HG03060 (cell line): ENCODE data around the gene HDAC10.

Experiments used
- ATAC-seq: cut with Tn5 transposase; IDR thresholded peaks from one replicate; pipeline ENCODE4 v1.9.1; 2021; ENCODE audit warnings: low read depth, moderate number of reproducible peaks; ENCODE audit not compliant: unreplicated experiment

HDAC10 gene

DNA sequence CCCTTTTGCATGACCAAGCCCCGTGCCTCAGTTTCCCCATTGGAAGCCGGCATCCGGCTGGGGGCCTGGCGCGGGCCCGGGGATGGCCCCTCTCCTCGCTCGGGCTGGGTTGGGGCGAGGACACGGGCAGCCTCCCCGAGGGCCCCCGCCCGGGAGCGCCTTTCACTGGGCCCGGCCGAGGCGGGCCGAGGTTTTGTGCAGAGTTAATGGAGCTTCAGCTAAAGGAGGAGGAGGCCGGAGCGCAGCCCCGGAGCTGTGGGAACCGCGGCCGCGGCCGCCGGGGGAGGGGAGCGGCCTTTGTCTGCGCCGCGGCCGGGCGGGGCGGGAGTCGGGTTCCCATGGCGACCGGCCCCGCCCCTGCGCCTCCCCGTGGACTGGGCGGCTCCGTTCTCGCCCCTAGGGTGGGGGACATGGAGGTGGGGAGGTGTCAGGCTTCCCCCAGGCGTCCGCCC, 20.5 kb upstream of the HDAC10 start:
- ATAC-seq: no peak

DNA sequence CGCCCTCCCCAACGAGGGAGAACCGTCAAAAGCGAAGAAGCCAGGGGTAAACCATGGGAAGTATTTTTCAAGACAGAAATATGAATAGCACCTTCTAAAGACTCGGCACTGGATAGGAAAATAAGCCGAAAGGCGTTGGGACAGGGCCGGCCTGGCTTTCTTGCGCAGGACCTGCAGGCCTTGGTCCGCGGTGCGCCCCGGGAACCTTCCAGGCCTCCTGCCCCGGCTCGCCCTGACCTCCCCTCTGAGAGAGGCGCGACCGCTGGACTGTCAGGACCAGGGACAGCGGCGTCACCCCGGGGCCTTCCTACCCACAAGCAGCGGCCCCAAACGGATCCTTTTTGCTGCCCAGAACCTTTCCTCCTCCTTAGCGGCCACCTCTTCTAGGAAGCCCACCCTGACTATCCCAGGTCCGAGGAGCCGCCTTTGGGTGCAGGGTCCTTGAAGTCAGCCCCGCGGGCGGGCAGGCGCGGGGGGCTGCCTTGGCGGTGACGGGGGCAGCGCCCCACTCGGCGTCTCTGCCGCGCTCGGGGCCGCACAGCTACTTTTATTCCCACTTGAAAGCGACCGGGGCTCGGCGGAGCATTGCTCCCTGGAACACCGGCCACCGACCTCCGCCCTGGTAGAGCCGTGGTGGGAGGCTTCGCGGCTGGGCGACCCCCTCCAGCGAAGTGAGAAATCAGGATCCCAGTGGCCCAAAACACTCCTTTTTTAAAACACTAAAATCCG, 19.8 kb upstream of the HDAC10 start:
- ATAC-seq: no peak

DNA sequence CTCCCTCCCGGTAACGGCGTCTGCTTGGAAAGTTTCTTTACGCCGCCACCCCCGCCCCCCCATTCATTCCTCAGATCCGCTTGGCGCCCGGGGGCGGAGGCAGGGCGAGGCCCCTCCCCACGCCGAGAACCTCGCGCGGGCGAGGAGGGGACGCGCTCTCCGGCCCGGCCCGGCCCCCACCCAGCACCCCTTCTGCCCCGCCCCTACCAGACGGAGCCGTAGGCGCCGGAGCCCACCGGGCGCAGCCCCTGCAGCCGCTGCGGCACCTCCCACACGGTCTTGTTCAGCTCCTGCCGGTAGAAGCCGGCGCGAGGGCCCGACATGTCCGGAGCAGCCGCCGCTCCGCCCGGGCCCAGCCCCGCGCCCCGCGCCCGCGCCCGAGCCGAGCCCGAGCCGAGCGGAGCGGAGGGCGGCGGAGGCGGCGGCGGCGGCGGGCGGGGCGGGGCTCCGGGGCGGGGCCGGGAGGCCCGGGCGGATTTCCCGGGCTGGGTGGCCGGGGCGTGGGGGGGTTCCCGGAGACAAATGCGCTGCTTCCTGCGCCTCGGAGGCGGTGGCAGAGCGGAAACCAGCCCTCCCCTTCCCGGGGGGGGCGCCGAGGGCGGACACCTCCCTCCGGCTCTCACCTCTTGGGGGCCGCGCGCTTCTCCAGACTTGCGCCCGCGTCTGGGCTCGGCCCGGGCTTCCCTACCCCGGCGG, 19.1 kb upstream of the HDAC10 start, which contains the start of gene MAPK11:
Gene MAPK11, minus strand, starts transcription at position 411 of the 696 bp plus-strand sequence. Its CDS starts 88 bp downstream, at position 323.
- no peak for ATAC-seq

DNA sequence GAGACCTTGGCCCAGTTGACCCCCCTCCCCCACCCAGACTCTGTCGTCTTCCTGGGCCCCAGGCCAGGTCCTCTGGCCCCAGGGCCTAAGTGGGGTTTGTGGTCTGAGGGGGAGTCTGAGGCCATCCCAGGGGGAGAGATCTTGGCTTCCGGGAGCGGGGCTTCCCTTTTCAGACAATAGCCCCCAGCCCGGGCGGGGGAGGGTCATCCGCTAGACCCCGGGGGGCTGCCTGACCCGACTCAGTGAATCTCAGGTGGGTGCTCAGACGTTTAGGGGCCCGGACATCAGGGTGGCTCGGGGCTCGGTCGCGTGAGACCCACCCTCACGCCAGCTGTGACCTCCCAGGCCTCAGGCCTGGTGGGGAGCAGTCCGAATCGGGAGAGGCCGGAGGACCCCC, 18.5 kb upstream of the HDAC10 start:
- no peak for ATAC-seq

DNA sequence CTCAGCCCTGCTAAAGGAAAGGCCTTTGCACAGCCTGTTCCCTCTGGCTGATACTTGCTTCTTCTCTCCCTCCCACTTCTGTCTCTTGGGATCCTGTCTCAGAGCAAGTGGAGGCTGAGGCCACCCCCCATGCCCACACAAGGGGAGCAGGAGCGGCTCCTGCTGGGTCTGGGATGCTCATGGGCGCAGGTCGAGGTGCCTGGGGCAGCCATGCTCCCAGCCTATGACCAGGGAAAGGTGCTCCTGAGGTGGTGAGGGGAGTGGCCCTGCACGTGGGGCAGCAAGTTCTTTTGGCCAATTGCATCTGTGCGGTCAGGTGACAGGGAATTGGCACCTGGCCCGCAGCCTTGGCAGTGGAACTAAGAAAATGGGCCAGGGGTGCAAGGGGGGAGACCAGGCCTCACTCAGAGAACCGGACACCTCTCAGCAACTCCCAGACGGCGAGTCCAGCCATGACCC, 17.6 kb upstream of the HDAC10 start:
- ATAC-seq: no peak

DNA sequence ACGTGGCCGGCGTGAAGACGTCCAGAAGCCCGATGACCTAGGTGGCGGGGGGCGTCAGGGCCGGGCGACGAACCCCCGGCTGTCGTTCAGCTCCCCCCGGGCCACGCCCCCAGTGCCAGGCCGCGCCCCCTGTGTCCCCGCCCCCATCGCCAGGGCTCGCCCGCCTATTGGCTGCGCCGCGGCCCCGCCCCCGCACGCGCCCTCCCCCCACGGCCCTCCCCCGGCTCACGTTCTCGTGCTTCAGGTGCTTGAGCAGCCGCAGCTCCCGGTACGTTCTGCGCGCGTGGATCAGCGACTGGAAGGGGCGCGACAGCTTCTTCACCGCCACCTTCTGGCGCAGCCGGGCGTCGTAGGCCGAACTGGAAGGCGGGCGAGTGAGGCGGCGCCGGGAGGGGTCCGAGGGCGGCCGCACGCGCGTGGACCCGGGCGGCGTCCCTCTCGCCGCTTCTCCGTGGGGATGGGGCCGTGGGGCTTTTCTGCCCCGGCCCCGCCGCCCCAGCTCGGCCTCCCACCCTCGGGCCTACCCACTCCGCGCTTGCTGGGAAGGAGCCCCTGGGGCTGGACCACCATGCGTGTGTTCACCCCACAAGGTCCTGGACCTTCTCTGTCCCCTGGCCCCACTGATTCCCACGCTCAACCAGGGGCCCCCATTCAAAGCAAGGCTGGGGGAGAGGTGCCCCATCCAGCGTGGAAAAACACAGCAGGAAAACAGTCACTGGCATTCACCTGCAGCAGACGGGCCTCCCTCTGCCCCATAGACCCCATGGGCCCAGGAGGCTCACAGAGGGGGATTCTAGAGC, 16.7 kb upstream of the HDAC10 start:
- ATAC-seq: no peak

DNA sequence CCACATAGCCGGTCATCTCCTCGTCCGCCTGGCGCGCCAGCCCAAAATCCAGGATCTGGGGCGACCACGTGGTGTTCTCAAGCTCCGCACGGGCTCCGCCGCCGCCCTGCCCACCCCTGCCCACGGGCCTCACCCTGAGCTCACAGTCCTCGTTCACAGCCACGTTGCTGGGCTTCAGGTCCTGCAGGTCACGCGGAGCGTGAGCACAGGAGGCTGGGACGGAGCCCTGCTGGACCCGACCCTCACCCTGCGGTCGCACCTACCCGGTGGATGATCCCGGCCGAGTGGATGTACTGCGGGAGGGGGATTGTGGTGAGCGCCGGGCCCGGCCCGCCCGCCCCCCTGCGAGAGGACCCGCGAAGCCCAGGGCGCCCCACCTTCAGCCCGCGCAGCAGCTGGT, 15.9 kb upstream of the HDAC10 start:
- no peak for ATAC-seq

DNA sequence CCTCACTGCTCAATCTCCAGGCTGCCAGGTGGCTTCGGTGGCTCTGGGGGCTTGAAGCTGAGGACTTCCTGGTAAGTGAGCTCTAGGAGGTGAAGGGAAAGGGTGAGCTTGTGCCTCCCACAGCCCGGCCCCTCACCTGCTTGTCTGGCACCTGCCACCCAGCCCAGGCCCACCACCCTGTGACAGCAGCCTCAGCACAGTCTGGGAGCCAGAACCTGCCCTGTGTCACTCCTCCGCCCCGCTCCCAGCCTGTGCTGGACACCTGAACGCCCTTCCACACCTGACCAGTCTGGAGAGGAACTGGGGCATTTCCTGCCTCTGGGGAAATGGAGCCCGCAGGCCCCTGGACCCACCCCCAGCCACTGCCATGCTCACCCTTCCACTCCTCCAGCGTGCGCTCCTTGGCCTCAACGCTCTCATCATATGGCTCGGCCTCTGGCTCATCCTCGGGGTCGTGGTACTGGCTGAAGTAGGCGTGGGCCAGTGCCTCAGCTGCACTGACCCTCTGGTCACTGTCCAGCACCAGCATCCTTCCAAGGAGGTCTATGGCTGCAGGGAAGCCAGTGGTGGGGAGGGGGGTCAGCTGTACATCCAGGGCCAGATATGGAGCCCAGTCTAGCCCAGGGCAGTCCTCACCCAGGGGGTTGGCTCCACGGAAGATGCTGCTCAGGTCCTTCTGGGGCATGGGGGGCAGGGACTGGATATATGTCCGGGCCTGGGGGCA, 14.0 kb upstream of the HDAC10 start:
- ATAC-seq: no peak

DNA sequence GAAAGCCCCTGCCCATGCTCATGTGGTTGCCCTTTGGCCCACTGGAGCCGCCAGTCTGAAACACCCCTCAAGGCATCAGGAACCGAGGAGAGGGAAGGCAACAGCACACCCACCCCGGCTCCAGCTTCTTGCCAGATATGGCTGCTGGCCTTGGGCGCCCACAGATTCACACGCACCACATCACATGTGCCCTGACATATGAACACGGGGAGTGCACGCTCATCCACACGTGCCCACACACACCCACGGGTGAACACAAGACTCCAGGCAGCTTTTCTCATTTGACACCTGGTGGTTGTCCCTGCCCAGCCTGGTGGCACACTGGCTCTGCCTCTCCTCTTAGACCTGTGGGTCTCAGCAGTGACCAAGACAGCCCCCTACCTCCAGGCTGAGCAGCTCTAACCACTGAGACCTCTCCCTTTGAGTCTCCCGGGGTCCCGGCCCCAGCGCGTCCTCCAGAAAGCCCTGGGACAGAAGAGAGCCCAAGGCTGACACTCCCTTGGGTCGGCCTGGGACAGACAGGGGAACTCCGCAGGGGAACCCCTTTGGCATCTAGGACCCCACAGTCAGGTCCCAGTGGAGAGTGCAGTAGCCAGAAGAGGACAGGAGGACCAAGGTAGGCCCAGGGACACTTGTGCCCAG, 13.2 kb upstream of the HDAC10 start:
- ATAC-seq: no peak

DNA sequence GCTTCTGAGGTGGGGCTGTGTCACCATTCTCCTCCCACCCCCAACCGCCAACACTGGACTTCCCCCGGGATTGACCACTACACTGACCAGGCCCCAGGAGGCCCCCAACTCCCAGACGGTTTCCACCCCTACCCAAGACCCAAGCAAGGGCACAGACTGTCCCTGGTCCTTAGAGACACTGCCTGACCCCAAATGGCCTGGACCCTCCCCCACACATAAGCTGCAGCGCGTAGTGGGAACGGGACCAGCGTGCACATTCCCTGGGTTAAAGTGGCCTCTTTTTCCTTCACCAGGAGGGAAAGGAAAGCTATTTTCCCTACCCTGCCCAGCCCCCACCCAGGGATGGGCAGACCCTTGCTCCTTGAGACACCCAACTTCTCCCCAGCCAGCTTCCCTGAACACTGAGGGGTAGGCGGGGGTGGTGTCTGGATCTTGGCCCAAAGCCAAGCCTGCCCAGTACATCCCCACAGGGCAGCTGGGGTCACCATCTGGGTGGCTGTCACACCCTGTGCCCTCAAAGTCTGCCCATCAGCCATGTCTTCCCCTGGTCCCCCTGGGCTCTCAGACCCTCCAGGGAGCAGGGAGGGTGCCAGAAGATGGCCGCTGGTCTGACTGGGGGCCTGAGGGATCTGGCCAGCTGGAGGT, 12.0 kb upstream of the HDAC10 start:
- ATAC-seq: no peak

DNA sequence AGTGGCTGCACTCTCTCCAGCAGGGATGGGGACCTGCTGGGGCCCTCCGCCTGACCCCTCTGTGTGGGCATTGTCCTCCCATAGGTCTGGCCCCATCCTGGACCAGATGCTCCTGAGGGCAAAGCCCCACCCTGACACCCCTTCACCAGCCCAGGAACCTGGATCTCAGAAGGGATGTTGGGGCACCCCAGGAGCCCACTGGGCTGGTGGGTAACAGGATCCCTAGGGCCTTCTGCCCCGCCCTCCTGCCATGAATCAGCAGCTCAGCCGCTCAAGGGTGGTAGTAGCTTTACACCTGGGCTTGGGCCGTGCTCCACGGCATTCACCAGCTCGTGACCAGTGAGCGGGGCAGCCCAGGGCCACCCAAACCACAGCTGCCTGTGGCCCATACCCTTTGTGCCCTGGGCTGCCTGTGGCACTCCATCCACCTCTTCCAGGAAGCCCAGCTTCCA, 11.4 kb upstream of the HDAC10 start:
- ATAC-seq: no peak

DNA sequence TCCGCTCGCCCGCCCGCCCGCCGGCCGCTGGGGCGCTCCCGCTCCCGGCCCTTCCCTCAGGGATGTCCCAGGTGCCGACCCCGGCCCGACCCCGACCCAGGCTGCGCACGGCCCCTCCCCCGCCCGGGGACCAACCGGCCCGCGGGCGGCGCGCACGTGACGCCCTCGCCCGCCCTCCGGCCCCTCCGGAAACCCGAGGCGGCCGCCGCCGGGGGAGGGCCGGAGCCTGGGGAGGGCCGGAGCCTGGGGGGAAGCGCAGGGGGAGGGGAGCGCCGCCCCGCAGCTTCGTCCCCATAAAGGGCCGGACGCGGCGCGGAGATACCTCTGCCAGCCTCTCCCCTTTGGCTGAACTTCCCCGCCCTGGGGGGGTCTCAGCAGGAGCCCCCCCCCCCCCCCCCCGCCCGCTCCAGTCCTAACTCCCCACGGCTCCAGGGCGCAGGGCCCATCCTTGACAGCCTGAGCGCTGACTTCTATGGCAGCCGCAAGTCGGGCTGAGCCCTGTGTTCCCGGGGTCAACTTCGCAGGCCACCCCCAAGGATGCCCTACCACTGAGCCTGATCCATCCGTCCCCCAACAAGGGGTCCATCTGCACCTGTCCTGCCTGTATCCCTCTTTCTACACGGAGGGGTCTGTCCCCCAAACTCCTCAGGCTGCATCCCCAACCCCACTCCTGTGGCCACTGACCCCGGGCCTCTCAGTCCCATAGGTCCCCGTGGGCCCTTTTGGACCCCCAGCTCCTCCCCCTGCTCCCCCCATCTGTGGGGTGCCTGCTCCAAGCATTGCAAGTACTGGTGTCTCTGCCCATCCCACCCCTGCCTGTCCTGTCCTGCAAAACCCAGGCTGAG, 10.8 kb upstream of the HDAC10 start, which contains the start of gene MAPK12:
Gene MAPK12, minus strand, starts transcription at position 69 of the 845 bp plus-strand sequence. CDS start 174 bp downstream, outside the sequence.
- no peak for ATAC-seq

DNA sequence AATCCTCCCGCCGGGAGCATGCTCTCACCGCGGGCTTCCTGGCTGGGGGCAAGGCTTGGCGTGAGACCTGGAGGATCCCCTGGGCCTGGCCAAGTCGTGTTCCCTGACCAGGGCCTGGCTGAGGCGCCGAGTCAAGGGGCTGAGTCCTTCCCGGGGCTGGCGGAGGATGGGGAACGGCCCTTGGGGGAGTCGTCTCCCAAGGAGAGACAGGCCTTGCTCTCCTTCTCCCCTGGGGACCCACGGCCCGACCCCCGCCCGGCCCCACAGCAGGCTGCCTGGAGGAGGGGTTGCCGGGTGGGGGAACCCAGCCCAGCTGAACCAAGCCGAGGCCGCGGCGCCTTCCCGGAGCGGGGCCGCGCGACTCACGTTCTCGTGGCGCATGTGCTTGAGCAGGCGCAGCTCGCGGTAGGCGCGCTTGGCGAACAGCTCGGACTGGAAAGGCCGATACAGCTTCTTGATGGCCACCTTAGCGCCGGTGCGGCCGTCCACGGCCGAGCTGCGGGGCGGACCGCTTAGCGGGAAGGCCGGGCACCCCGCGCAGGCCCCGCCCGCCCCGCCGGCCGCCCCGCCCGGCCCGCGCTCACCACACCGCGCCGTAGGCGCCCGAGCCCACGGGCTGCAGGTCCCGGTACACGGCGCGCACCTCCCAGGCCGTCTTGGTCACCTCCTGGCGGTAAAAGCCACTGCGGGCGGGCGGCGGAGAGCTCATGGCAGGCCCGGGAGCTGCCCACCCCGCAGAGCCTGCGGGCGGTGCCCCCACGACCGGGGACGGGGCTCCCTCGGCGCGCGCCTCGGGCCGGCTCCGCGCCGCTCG, 9.9 kb upstream of the HDAC10 start:
- no peak for ATAC-seq

DNA sequence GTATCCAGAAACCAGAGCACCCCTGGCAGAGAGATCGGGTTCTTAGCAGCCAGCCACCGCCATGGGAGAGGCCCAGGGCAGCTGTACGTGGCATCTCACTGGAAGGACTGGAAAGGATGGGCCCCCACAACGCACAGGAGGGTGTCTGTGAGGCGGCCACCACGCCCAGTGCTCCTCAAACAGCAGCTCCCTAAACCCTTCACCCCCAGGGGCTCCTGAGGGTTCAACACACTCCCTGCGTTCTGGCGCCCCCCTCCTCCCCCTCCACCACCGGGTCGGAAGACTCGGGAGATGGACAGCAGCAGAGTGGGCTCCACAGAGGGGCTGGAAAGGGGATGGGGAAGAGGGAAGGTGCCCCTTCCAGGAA, 9.4 kb upstream of the HDAC10 start:
- no peak for ATAC-seq

DNA sequence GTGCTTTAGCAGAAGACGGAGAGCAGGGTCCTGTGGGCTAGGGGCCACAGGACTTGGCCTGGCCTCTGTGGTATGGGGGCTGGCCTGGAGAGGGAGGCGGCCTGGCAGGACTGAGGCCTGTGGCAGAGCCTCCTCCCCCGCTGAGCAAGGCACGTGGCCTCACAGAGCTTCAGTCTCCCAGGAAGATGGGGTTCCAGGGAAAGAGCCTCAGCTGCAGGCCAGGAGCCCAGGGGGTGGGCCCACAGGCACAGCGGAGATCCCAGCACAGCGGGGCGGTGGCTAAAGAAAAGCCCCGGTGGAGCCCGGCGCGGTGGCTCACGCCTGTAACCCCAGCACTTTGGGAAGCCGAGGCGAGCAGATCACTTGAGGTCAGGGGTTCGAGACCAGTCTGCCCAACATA, 8.2 kb upstream of the HDAC10 start:
- ATAC-seq: no peak

DNA sequence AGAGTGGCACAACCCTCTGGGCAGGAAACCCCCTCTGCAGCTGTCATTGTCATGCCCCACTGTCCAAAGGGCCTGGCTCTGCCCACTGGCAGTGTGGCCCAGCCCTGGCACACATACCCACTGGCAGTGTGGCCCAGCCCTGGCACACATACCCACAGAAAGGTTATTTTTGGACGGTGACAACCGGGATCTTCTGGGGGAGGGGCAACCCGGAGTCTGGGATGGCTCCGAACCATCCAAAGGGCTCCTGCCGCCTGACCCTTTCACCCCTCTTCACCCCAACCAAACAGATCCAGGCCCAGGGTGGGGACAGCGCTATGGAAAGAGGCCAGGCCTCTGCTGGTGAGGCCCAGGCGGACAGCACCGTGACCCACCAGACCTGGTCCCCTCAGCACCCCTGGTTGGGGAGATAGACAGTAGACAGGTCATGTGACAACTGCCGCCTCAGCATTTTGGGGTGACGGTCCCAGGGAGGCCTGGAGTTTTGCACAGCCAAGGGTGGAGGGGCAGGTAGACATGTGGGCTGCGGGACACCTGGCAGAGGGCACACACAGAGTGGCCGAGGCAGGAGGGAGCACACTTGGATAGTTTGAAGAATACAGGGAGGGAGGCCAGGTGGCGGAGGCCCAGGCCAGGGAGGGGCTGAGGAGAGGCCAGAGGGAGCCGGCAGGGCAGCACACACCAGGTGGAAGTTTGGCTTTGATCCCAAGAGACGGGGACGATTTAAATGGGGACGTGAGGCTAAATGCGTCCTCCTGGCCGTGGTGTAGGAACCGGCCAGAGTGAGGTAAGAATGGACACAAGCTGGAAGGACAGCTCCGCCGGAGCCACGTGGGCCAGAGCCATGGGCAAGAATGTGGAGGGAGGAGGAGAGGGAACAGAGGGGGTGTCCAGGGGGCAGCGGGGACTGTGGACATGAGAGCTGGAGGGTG, 7.6 kb upstream of the HDAC10 start:
- ATAC-seq: no peak
